Hematopoietic multipotent progenitor cell treated with erythropoietin and hydrocortisone succinate and interleukin-3 and kit ligand, for 17 days (in vitro differentiated cells): ENCODE measurements around the gene SERPINB12.
A peak's percentile ranks its signal among the peaks of the same experiment; 100 is the strongest.

Source experiments
- DNase-seq: peaks from one replicate; pipeline ENCODE4 v3.0.0-alpha.2; 2015; ENCODE audit warnings: low spot score

The SERPINB12 gene, protein sequence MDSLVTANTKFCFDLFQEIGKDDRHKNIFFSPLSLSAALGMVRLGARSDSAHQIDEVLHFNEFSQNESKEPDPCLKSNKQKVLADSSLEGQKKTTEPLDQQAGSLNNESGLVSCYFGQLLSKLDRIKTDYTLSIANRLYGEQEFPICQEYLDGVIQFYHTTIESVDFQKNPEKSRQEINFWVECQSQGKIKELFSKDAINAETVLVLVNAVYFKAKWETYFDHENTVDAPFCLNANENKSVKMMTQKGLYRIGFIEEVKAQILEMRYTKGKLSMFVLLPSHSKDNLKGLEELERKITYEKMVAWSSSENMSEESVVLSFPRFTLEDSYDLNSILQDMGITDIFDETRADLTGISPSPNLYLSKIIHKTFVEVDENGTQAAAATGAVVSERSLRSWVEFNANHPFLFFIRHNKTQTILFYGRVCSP

GRCh38 chr18:63542069-63542468, at the start of gene SERPINB12:
Gene SERPINB12, plus strand, starts transcription at chr18:63542369. Its CDS starts 13,791 bp downstream, at chr18:63556160.
- no peak for DNase-seq

- DNase-seq = no peak
These were observed 49.3 kb upstream of the SERPINB12 start for GRCh38 chr18:63492851-63493250.

- DNase-seq = no peak
These were observed 46.5 kb upstream of the SERPINB12 start for GRCh38 chr18:63495675-63496074.

GRCh38 chr18:63505566-63506335, 36.4 kb upstream of the SERPINB12 start:
- peak; percentile 12 for DNase-seq

- DNase-seq = no peak
These were observed 35.9 kb upstream of the SERPINB12 start for GRCh38 chr18:63506336-63506646.

DNA sequence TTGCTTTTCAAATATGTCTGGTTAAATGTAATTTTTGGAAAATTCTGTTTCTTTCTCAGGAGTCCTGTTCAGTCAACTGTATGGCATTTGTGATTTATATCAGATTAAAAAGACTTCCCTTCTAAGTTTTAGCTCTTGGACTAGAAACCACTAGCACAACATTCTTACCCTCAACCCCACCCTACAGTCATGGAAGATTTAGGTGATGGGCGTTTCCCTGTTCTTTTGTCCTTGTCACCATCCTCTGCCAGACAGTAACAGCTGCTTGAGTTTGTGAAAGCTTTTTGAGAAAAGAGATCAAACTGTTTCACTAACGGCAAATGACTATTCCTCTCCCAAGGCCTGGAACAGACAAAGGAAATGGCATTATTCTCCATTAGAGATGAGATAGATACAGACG, 33.6 kb upstream of the SERPINB12 start:
- DNase-seq = no peak

DNA sequence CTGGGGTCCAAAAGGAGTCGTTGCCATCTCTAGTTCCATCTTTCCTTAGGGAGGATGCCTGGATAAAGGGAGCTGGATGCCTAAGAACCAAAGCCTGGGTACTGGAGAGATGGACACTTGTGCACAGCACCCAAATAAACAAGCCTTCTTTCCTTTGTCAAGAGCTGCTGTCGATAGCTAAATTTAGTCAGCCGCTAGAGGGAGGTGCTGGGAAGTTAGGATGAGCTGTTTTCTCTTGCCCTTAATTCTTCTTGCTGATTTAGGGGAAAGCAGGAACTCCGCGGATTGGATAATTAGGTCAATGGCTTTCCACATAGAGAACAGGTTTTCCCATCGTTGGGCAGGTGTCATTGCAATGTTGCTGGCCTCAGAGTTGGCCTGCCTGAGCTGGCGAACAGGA, 30.9 kb upstream of the SERPINB12 start:
- DNase-seq = no peak

DNA sequence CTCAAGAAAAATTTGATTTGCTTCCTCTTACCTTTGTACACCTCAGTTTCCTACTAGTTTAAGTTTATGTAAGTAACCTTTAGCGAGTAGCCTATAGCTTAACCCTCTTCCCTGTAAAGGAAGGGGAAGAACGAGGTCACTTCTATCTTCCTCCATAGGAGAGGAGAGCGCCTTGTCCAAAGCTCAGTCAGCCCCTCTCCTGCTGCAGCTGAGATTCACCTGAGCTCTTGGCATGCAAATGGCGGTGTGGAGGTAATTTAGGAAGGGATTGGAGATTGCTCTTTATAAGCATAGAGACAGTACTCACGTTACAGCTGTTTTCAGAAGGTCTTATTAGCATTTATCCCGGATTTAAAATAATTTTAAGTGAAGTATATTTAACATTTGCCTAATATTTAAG, 27.8 kb upstream of the SERPINB12 start:
- DNase-seq = no peak

DNA sequence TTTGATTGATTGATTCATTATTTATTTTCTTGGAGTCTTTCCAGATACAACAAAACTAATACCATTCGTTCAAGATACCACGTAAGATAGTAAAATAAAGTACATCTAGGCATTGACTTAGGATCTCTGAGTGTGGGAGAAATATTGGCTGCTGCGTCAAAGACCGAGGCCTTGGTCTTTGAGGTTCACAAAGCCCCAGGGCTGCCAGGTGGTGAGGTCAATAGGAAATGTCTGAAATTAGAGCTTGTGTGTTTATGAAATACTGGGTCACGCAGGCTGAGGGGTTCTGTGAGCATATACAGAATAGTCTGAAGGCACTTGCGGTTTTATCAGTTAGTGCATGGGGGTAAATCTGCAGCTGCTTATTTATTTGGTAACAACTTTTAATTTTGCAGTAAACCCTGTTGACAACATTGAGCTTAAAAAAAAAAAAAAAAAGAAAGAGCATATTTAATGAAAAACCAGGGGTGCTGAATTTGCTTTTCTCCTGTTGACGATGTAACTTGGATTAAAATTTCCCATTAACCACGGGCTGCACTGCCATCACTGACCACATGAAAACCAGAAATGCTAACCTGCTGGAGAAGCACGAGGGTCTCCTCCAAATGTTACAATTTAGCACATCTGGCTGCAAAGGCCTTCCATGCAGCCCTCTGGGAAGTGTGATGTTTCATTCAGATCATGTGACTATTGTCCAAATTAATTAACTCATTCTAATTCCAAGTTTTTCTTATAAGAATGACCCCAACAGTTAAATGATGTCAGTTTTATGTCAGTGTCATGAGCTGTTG, 27.1 kb upstream of the SERPINB12 start:
- no peak for DNase-seq

- no peak for DNase-seq
These were observed 26.4 kb upstream of the SERPINB12 start for GRCh38 chr18:63515801-63516200.

GRCh38 chr18:63518178-63519012, 23.8 kb upstream of the SERPINB12 start:
- DNase-seq = peak; percentile 72

- DNase-seq = no peak
These were observed 22.0 kb upstream of the SERPINB12 start for GRCh38 chr18:63520053-63520685.

DNA sequence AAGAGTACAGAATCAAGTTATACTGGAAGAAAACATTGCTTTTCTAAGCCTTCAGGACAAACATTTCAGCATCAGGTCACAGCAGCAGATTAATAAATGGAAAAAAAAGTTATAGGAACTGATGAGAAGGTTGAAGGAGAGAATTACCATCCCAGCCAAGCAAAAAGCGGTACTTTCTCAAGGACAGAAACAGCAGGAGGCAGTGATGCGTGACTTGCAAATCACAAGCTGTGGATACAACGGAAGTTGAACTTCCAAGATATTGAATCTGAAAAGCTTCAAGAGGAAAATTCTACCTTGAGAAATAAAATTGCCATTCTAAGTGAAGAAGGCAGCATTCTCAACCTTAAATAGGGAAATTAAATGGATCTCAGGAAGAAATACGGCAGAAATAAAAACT, 18.5 kb upstream of the SERPINB12 start:
- DNase-seq = no peak

GRCh38 chr18:63527251-63527650, 14.9 kb upstream of the SERPINB12 start:
- no peak for DNase-seq

DNA sequence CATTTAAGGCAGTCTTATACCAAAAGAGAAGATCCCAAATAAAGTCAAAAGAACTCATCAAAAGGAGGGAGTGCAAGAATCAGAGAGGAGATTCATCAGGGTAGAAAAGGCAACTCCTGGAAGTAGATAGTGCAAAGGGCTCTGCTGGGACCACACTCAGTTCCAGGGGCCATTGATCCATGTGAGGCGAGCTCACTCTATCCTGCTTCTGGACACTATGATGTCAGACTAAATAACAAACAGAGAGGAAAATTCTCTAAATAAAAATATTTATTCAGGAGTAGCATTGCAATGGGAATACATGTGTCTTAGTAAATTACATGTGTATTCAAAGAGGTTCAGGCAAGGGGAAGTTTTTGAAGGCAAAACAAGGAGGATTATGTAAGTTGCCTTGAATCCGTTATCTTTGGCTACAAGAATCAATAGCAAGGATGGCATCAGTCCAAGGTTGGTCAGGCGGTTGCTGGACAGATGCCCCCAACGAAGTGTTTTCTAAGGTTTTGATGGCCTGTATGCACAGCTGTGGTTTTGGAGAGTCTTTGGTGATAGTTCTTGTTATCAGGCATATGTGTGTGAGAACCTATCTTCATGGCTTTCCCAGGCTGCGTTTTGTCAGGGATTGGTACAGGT, 13.2 kb upstream of the SERPINB12 start:
- no peak for DNase-seq

- no peak for DNase-seq
These were observed 9.7 kb upstream of the SERPINB12 start for GRCh38 chr18:63532471-63532870.

DNA sequence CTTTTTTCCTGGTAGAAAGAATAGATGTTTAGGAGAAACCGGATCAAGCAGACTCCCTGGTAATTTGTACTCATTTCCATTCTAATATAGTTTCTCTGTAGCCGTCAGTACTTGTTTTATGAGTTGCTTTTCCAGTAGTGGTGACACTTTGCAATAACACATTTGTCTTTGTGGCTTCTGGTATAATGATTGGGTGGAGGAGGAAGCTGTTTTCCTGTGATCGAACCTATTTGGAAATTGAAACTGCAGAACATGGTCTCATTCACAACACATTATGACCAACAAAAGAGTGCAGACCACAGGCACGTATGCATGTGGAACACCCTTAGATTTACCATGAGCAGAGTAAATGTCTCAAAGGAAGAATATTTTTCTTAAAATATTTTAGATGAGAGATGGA, 7.6 kb upstream of the SERPINB12 start:
- DNase-seq = no peak

- DNase-seq = no peak
These were observed 2.2 kb upstream of the SERPINB12 start for GRCh38 chr18:63539904-63540510.

DNA sequence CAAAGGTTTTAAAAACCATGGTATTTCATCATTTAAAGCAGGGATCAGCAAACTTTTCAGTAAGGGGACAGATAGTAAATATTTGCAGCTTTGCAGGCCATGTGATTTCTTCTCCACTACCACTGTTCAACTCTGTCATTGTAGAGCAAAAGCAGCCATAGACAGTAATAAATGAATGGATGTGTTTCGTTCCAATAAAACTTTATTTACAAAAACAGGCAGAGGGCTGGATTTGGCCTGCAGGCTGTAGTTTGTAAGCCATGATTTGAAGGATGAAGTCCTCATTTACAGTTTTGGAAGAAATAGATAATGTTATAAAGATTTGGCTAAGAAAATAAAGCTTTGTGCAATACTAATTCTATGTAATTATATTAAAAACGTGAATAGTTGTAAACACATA, 1.8 kb downstream of the SERPINB12 start:
- no peak for DNase-seq

DNA sequence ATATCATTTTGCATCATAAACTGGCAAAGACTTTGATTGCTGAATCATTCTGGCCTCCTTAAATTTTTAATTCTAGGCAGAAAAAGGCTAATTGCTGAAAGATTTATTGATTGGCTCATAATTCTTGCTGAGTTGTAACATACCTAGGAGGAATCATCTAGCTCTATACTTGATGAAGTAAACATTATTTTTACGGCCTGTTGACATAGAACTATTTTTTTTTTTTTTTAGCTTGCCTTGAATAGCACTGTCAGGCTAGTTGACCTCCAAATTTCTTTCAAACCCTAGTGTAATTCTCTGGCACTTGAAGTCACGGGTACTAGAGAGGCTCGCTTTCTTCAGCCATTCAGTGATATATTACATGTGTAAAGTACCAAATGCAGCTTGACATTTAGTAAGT, 2.8 kb downstream of the SERPINB12 start:
- no peak for DNase-seq
